HG02678 (cell line): Measurements from ENCODE around the gene ADAMTSL1.

Experiments used
- ATAC-seq: cut with Tn5 transposase; IDR thresholded peaks from one replicate; pipeline ENCODE4 v1.9.1; 2021; ENCODE audit warnings: mild to moderate bottlenecking, moderate library complexity; ENCODE audit not compliant: unreplicated experiment

The ADAMTSL1 gene

GRCh38 chr9:18723366-18723765 lies 249.4 kb downstream of the ADAMTSL1 start:
- no peak for ATAC-seq

GRCh38 chr9:18726546-18726945 lies 252.6 kb downstream of the ADAMTSL1 start:
- ATAC-seq: no peak

- ATAC-seq: no peak
Observed at GRCh38 chr9:18727904-18728303, 254.0 kb downstream of the ADAMTSL1 start.

- no peak for ATAC-seq
Observed at GRCh38 chr9:18728642-18729041, 254.7 kb downstream of the ADAMTSL1 start.

GRCh38 chr9:18730241-18730640 lies 256.3 kb downstream of the ADAMTSL1 start:
- ATAC-seq: no peak

- no peak for ATAC-seq
Observed at GRCh38 chr9:18739127-18739526, 265.2 kb downstream of the ADAMTSL1 start.

- ATAC-seq: no peak
Observed at GRCh38 chr9:18739641-18740318, 265.8 kb downstream of the ADAMTSL1 start.

- ATAC-seq: no peak
Observed at GRCh38 chr9:18741359-18741758, 267.4 kb downstream of the ADAMTSL1 start.

- ATAC-seq: no peak
Observed at GRCh38 chr9:18741945-18742344, 268.0 kb downstream of the ADAMTSL1 start.

- no peak for ATAC-seq
Observed at GRCh38 chr9:18743421-18743820, 269.5 kb downstream of the ADAMTSL1 start.

- ATAC-seq: no peak
Observed at GRCh38 chr9:18743971-18744370, 270.0 kb downstream of the ADAMTSL1 start.

- no peak for ATAC-seq
Observed at GRCh38 chr9:18745710-18746109, 271.8 kb downstream of the ADAMTSL1 start.

GRCh38 chr9:18746631-18747030 lies 272.7 kb downstream of the ADAMTSL1 start:
- no peak for ATAC-seq

GRCh38 chr9:18747595-18747994 lies 273.6 kb downstream of the ADAMTSL1 start:
- no peak for ATAC-seq

GRCh38 chr9:18748251-18748701 lies 274.3 kb downstream of the ADAMTSL1 start:
- ATAC-seq: no peak

- ATAC-seq: no peak
Observed at GRCh38 chr9:18749711-18750110, 275.8 kb downstream of the ADAMTSL1 start.

- no peak for ATAC-seq
Observed at GRCh38 chr9:18753904-18754303, 280.0 kb downstream of the ADAMTSL1 start.

- no peak for ATAC-seq
Observed at GRCh38 chr9:18754537-18754936, 280.6 kb downstream of the ADAMTSL1 start.

GRCh38 chr9:18755263-18755662 lies 281.3 kb downstream of the ADAMTSL1 start:
- ATAC-seq: no peak

GRCh38 chr9:18756712-18757125 lies 282.8 kb downstream of the ADAMTSL1 start:
- ATAC-seq: no peak

- no peak for ATAC-seq
Observed at GRCh38 chr9:18759827-18760226, 285.9 kb downstream of the ADAMTSL1 start.

- ATAC-seq: no peak
Observed at GRCh38 chr9:18761742-18762300, 287.9 kb downstream of the ADAMTSL1 start.
